GM21423 (cell line): ENCODE measurements around the gene DBET.
"Not testable (repeated sequence)": the region's sequence is repeated elsewhere in the genome, so short reads cannot be mapped to it uniquely, and the experiment has no call there.

Experiments
- ATAC-seq: cut with Tn5 transposase; IDR thresholded peaks from one replicate; pipeline ENCODE4 v1.9.1; 2021; ENCODE audit warnings: mild to moderate bottlenecking, moderate library complexity; ENCODE audit not compliant: unreplicated experiment

The DBET gene

DNA sequence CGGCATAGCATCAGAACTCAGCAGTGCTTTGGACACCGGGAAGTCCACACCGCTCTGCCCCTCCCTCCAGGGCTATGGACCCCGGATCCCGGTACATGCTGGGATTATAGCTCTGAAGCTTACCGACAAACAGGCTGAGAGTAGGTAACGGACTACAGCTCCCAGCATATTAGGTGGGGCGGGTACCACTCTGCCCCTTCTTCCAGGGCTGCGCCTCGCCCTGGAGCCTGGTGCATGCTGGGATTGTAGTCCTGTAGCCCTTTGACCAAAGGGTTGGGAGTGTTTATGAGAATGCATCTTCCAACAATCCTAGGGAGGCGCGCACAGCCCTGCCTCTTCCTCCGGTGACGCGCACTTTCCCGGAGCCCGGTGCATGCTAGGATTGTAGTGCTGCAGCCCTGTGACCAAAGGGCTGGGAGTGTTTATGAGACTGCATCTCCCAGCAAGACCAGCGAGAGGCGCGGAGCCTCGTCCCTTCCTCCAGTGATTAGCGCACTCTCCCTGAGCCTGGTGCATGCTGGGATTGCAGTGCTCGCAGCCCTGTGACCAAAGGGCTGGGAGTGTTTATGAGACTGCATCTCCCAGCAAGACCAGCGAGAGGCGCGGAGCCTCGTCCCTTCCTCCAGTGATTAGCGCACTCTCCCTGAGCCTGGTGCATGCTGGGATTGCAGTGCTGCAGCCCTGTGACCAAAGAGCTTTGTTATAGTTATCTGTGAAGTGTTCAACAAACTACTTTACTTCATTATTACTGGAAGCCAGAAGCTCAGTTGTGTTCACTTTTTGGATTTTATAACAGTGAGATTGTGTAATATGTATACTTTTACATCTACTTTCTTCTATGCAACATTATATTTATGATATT lies 14.7 kb upstream of the DBET start:
- not testable (repeated sequence) for ATAC-seq

DNA sequence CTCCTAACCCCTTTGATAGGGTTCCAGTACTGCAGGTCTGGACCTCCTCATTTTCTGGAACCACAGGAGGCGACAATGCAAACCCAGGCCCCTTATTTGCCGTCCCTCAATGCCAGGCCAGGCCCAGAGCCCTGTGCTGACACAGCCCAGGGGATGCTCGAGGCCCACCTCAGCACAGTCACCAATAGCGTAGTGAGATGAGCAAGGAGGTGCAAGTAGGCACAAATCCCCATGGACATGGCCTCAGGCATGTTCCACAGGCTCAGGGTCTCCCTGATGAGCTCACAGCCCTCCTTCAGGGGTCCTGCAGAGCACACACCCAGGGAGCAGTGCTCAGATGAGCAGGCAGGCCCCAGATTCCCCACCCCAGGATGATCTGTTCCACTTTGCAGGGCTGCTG lies 5.3 kb upstream of the DBET start:
- ATAC-seq: not testable (repeated sequence)

DNA sequence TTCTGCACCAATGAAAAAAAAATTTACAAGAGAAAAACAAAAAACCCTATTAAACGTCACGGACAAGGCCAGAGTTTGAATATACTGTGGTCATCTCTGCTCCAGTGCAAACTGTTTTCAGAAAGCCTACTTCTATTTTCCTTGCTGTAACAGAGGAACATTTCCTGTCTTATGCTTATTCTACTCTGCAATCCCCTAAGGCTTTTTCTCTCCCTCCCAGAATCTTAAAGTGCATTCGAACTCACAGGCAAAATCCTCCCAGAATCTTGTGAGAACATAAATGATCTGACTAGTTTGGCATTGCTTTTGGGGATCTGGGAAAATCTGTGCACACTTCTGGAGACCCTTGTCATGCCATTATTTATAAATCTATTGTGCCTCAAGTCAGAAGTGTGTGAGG lies 503 bp downstream of the DBET start:
- not testable (repeated sequence) for ATAC-seq

DNA sequence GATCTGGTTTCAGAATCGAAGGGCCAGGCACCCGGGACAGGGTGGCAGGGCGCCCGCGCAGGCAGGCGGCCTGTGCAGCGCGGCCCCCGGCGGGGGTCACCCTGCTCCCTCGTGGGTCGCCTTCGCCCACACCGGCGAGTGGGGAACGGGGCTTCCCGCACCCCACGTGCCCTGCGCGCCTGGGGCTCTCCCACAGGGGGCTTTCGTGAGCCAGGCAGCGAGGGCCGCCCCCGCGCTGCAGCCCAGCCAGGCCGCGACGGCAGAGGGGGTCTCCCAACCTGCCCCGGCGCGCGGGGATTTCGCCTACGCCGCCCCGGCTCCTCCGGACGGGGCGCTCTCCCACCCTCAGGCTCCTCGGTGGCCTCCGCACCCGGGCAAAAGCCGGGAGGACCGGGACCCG lies 4.0 kb downstream of the DBET start:
- ATAC-seq: not testable (repeated sequence)

DNA sequence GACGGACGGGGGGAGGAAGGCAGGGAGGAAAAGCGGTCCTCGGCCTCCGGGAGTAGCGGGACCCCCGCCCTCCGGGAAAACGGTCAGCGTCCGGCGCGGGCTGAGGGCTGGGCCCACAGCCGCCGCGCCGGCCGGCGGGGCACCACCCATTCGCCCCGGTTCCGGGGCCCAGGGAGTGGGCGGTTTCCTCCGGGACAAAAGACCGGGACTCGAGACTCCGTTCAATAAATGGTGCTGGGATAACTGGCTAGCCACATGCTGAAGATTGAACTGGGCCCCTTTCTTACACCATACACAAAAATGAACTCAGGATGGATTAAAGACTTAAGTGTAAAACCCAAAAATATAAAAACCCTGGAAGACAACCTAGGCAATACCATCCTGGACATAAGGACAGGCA lies 28.8 kb downstream of the DBET start:
- not testable (repeated sequence) for ATAC-seq

DNA sequence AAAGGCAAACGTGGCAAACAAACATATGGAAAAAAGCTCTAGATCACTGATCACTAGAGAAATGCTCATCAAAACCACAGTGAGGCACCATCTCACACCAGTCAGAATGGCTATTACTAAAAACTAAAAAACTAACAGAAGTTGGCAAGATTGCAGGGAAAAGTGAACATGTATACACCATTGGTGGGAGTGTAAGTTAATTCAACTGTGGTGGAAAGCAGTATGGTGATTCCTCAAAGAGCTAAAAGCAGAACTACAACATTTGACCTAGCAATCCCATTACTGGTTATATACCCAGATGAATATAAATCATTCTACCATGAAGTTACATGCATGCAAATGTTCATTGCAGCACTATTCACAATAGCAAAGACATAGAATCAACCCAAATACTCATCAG lies 29.7 kb downstream of the DBET start:
- not testable (repeated sequence) for ATAC-seq

DNA sequence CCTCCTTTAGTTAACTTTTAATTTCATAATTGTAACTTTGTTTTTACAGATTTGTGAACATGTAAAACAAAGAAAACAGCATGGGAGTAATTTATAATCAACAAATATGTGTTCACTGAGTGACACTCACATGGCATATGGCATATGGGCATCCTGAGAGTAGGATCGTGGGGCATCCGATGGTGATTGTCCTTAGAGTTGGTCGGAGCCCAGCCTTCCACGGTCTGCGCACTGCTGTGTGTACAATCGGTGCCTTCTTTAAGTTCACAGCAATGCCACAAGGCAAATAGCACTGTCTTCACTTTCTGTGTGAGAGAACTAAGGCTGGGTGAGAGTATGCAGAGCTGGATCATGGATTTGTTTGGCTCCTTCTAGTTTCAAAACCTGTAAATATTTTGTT lies 31.0 kb downstream of the DBET start:
- not testable (repeated sequence) for ATAC-seq

DNA sequence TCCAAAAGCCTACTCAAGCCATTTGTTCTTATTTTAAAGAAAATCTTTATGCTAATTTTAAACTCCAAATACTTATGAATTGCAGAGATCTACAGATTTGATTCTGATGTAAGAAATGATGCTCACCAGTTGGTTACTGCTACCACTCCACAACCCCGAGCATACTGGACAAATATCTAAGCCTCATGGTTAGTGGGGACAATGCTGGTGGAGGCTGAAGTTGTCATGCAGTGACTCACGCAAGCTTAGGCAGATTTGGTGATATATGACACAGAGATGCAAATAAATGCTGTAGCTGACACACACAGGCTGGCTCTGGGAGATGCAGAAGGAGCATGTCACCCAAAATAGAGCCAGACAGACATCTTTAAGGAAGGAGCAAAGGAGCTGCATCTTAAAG lies 35.3 kb downstream of the DBET start:
- not testable (repeated sequence) for ATAC-seq

DNA sequence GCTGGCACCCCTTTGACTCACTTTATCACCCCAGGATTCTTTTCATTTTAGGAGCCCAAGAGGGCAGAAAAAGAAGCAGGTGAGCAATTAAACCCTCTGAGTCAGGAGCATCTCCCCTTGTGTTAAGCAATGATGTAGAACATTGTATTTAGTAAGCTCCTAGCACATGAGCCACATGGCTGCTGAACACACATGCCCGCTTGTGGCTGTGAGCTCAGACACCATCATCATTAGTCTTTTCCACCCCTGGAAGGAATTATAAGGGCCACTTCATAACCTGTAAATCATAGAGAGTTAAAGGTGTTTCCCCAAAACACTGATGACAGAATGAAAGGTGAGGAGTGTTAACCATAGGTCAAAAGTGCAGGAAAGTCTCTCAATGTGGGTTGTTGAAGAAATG lies 37.2 kb downstream of the DBET start:
- ATAC-seq: not testable (repeated sequence)

DNA sequence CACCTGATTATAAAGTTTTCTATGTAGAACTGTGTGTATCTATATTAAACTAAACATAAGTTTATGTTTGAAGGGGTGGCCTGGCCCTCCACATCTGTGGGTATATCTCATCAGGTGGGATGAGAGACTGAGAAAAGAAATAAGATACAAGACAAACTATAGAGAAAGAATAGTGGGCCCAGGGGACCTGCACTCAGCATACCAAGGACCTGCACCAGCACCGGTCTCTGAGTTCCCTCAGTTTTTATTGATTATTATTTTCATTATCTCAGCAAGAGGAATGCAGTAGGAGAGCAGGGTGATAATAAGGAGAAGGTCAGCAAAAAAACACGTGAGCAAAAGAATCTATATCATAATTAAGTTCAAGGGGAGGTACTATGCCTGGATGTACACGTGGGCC lies 41.9 kb downstream of the DBET start:
- ATAC-seq: not testable (repeated sequence)

DNA sequence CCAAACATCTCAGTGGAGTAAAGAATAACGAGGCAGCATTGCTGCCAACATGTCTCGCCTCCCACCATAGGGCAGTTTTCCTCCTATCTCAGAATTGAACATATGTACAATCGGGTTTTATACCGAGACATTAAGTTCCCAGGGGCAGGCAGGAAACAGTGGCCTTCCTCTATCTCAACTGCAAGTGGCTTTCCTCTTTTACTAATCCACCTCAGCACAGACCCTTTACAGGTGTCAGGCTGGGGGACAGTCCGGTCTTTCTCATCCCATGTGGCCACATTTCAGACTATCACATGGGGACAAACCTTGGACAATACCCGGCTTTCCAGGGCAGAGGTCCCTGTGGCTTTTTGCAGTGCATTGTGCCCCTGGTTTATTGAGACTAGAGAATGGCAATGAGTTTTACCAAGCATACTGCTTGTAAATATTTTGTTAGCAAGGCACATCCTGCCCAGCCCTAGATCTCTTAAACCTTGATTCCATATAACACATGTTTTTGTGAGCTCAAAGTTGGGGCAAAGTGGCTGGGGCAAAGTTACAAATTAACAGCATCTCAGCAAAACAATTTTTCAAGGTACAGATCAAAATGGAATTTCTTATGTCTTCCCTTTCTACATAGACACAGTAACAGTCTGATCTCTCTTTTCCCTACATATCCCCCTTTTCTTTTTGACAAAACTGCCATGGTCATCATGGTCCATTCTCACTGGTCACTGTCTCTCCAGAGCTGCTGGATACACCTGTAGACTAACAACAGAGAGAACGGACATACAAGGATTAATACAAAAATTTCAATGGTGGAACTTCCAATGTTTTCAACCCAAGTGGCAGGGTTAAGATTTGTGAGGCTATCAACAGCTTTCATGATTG lies 42.5 kb downstream of the DBET start:
- ATAC-seq: not testable (repeated sequence)

DNA sequence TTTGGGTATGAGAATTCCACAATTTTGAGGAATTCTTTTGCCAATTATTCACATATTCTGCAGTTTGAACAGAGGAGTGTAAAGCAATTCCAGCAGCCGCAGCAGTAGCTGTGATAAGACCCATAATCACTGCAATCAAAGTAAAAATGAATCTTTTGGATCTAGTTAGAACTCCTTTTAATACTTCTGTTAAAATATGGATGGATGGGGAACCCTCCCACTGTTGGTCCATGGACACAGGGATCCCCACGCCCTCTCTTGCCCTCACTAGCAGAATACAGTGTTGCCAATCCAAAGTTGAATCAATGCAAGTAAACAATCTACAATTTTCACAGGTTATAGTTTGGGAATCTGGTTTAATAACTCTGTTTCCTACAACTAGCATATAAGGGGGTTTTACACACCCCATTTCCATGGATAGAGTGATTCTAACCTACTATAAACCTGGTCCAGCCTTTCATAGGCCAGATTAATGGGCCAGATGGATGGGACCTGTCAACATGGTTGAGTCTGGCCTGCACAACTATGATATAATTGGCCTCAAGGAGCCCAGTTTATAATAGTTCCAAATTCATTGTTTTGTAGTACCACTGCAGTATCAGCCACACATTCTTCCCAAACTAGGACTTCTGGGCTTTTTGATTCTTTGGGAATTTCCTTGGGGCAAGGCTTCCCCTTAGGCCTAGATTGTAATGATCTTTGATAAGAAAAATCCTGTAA lies 43.6 kb downstream of the DBET start:
- ATAC-seq: not testable (repeated sequence)

DNA sequence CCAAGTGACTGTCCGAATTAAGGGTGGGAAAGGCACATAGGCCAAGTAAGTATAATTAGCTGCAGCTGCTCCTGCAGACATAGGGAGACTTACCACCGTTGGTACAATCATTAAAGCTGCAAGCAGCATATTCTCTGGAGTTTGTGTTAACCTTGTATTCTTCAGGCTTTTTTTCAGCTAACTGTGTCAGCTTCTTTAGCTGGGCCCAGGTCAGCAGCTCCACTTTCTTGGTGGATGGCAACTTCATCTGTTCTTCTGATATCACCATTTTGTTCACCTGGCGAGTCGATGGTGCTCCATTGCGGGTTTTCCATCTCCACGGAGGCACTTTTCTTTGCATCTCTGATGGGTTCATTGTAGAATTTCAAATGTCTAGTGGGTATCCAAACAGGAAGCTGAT lies 44.5 kb downstream of the DBET start:
- ATAC-seq: not testable (repeated sequence)

DNA sequence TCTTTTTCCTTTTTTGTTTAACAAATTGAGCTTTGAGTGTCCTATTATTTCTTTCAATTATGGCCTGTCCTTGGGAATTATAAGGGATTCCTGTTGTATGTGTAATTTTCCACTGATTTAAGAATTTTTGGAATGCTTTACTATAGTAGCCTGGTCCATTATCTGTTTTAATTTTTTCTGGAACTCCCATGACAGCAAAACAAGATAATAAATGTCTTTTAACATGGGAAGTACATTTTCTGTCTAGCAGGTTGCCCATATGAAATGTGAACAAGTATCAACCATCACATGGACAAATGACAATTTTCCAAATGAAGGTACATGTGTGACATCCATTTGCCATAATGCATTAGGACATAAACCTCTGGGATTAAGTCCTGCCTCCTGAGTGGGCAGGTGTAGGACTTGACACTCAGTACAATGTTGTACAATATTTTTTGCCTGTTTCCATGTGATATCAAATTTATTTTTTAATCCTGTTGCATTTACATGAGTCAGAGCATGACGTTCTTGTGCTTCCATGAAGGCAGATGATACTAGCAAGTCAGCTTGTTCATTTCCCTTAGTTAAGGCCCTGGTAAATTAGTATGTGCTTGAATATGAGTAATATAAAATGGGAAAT lies 45.2 kb downstream of the DBET start:
- not testable (repeated sequence) for ATAC-seq

DNA sequence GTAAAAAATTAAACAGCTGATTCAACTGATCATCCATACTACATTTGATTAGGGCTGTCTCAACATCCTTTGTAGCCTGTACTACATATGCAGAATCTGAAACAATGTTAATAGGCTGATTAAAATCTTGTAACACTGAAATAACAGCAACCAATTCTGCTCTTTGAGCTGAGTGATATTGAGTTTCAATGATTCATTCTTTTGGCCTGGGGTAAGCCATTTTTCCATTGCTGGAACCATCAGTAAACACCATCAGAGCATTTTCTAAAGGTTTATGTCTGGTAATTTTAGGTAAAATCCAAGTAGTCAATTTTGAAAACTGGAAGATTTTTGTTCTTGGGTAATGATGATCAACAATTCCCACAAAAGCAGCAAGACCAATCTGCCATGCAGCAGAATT lies 45.7 kb downstream of the DBET start:
- not testable (repeated sequence) for ATAC-seq

DNA sequence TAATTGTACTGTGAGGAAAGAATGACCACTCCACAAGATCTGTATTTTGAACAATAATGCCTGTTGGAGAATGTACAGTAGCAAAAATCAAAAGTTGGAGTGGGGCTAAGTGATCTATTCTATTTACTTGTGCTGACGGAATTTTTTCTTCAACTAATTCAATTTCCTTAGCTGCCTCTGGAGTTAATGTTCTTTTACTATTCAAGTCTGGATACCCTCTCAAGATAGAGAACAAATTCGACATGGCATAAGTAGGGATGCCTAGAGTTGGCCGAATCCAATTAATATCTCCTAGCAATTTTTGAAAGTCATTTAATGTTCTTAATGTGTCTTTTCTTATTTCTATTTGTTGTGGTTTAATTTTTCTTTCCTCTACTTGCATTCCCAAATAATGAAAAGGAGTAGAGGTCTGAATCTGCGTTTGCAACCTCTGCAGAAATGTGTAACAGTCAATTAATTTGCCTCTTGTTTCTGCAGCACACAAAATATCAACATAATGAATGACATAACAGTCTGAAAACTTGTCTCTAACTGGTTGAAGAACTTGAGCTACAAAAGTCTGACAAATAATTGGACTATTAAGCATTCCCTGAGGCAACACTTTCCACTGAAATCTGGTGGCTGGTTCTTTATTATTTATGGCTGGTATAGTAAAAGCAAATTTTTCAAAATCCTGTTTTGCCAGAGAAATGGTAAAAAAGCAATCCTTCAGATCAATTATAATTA lies 46.4 kb downstream of the DBET start:
- not testable (repeated sequence) for ATAC-seq

DNA sequence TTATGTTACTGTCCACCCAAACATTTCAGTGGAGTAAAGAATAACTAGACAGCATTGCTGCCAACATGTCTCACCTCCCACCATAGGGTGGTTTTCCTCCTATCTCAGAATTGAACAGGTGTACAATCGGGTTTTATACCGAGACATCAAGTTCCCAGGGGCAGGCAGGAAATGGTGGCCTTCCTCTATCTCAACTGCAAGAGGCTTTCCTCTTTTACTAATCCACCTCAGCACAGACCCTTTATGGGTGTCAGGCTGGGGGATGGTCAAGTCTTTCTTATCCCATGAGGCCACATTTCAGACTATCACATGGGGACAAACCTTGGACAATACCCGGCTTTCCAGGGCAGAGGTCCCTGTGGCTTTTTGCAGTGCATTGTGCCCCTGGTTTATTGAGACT lies 48.6 kb downstream of the DBET start:
- not testable (repeated sequence) for ATAC-seq

DNA sequence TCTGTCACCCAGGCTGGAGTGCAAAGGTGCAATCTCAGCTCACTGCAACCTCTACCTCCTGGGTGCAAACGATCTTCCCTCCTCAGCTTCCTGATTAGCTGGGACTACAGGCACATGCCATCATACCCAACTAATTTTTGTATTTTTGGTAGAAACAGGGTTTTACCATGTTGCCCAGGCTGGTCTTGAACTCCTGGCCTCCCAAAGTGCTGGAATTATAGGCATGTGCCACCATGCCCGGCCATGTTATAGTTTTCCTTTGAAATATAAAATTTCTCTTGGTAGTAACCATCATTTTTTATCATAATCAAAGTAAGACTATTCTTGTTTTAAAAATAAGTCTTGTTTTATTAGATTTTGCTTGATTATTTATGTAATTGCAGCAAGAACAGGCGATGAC lies 50.7 kb downstream of the DBET start:
- not testable (repeated sequence) for ATAC-seq
